HS-27A (cell line): ENCODE data around the gene CRADD.
A peak's percentile ranks its signal among the peaks of the same experiment; 100 is the strongest.

Experiments
- DNase-seq: peaks from one replicate; pipeline ENCODE4 v3.0.0-alpha.2; 2012; ENCODE audit warnings: low read depth, missing footprints

CRADD gene

GRCh38 chr12:93808169-93808899 lies 131.2 kb downstream of the CRADD start:
- DNase-seq = no peak

- no peak for DNase-seq
Observed at GRCh38 chr12:93812626-93813025, 135.5 kb downstream of the CRADD start.

DNA sequence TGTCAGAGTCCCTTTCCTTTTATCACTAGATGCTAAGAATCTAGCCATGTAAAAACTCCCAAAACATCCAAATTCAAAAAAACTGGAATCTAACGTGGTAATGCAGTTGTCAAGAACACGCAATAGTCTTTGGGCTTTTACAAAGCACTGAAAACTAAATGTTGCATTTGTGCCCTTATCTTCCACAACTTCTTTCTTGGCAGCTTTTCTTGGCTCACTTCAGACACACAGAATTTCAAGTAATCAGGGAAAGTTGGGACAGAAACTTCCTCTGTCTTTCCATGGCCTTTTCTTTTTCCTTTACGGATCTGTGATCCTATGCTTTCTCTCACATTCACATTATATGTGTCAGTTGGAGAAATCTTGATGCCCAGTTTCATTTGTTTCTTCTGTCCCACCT lies 136.0 kb downstream of the CRADD start:
- no peak for DNase-seq

- DNase-seq = no peak
Observed at GRCh38 chr12:93813972-93814821, 137.0 kb downstream of the CRADD start.

DNA sequence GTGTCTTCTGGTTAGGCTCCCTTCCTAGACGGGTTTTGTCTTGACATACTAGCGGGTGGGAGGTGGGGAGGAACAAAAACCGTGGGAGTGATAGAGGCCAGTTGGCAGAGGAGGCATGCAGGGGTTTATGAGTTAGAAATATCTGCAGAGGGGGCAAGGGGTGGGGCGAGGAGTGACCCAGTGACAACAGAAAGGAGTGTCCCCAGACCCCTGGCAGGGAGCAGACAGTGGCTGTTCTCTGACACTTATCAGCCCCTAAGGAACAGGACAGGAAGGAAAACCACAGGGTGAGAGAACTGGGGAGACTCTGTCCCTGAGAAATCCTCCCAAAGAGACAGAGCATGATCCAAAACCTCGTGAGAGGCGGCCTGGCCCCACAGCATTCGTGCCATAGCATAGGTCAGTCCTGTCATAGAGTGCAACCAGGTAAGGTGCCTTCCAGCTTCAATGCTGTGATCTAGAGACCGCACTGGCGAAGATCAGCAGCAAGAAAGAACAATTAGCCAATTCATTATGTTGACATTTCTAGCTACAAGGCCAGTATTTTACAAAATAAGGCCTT lies 141.4 kb downstream of the CRADD start:
- no peak for DNase-seq

DNA sequence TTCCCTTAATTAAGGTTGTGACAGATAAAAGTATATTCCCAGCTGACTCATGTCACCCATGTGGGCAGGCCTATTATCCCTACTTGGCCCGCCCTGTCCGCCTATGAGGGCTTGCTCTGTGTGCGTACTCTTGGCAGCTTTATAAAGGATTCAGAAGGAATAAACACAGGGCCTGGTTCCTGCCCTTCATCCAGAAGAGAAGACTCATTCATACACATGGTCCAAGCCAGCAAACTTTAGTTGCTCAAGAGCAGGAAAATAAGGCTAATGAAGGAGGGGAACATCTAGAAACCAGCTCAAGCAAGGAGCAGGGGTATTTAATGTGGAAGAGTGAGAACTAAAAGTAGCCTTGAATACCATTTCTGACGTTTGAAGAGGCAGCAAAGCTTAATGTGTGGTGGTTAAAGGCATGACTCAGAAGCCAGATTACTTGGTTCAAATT lies 141.9 kb downstream of the CRADD start:
- DNase-seq = no peak

DNA sequence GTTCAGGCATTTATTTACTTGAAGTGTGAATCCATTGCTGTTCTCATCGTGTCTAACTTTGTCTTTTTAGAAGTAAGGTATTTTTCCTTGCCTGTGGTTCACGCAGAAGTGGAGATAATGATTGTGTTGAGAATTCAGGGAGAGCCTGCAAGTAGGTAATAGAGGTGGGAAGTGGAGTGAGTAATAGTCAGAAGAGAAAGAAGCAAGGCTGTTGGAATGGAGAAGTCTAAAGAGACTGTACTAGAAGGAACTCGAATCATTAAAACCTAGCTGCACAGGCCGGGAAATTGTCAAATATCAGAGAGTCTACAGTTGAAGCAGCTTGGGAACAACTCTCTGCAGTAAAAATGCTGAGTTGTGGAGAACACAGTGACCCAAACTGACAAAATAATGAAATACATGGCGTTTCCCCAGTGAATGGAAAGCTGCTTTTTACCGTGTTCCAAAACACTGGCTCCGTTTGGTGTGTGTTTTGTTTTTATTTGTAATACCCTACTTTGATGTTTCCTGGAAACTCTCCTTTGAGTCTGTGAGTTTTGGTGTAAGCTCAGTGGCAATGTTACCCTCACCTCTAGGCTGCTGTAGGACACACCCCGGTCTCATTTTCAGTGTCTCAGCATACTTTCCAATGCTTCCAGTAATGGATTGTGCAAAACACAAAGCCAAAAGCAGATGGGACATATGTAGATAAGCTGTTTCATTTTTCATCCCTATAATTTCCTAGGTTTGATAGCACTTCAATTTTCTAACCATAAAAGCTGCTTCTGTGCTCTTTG lies 146.6 kb downstream of the CRADD start:
- no peak for DNase-seq

DNA sequence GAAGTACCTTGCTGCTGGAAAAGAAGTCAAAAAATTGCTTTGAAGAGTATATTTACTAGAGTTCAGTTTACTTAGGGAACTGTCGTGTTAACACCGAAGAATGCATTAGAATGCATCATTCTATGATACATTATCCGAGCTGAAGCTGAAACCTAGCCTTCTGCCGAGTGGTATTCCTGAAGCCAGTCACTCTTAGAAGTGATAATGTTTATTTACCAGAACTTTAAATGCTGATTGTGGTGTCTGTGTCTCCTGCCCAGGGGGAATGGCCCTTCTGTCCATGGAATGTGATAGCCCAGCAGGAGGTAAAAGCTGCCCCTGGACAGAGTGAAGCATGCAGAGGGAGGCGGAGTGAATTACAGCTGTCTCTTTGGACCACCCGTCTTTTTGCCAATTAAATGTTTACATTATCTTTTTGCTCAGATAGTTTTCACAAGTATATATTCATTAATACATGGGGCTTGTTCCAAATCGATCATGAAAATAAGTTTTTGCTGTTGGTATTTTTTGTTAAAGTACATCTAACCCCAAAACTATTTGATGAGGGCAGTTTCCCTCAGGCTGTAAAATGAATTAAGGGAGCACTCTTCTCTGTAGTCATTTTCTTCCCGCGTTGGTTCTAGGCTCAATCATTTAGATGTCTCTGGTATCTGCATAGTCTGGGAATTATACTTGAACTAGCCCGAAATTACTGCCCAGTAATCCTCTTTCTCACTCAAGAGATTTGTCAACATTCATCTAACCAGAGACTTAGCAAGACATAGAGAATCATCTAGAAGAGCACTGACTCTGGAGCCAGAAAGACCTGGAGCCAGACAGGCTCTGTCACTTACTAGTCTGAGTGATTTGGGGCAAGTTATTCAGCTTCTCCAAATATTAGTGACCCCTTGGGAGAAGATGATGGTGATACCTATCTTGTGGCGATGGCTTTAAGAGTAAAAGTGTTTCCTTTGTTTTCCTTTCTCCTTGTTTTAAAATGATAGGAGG lies 147.6 kb downstream of the CRADD start:
- DNase-seq = no peak

DNA sequence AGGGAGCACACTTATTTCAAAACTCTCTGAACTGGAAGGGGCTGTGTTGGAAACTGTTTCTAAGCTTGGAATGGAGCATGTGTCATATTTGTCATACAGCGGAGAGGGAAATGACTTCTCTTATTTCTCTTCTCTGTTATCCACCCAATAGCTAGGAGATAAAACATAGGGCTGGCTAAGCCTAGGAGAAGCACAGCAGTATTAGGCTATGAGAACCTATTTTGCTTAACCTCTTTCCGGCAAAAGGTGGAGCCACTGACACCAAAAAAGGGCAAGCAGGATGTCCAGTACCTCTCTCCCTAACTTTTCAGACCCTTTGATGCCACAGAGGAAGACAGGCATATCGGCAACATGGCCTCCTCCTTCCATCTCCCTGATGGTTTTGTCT lies 148.3 kb downstream of the CRADD start:
- no peak for DNase-seq

DNA sequence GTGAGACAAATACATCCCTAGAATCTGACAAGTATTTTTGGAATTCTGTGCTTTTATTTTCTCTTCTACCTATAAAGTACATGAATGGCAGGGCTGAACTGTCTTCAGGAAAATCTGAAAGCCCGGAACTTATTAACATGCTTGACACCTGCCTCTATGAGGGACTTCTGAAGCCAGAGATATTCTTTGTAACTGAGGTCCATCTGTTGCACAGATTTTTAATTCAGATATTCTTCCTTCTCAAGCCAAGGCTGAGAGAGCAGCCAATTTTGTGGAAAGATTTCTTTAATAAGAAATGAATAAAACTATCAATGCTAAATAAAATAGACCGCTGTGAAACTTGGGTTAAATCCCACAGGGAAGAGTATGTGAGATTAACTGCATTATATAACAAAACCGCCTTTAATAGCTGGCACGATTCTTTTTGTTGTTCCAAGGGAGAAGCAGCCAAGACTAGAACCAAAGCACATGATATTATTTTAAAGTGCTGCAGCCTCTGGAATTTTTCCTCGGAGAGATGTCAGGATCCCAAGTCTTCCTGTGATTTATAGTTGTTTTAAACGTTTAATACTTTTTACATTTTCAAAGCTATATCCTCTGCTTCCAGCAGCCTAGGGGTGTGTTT lies 148.9 kb downstream of the CRADD start:
- no peak for DNase-seq

DNA sequence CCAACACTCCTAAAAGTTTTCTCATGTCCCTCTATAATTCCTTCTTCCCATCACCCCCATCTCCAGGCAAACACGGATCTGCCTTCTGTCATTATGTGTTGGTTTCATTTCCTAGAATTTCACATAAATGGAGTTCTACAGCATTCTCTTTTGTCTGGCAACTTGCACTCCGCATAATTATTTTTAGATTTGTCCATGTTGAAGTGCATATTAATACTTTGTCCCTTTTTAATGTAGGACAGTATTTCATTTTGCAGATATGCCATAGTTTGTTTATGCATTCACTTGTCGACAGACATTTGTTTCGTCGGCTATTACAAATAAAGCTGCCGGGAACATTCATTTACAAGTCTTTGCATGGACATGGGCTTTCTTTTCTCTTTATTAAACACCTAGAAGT lies 150.0 kb downstream of the CRADD start:
- DNase-seq = no peak

DNA sequence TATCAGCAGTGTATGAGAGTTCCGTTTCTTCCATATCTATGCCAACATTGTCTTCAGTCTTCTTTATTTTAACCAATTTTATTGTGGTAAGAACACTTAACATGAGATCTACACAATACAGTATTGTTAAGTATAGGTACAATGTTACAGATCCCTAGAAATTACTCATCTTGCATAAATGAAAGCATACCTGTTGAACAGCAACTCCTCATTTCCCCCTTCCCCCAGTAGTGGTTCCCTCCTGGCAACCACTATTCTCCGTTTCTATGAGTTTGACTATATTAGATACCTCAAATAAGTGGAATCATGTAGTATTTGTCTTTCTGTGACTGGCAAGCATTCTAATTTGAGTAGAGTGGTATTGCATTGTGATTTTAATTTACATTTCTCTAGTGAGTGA lies 150.5 kb downstream of the CRADD start:
- no peak for DNase-seq

GRCh38 chr12:93829016-93829415 lies 151.8 kb downstream of the CRADD start:
- no peak for DNase-seq

DNA sequence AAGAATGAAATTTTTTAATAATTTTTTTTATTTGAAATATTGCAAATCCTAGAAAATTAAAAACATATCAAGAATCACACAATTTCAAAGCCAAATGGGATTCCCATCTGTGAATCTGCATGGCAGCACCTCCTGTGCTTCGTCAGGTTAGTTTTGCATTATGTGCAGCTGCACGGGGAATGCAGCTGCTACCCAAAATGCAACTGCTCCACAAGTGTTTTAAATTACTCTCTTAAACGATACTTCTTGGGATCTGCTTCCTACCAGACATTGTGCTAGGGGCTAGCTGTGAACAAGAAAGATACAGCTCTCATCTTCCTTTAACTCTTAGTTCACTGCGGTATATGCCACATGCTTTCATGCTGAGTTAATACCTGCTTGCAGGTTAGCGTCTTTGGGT lies 154.2 kb downstream of the CRADD start:
- DNase-seq = no peak

DNA sequence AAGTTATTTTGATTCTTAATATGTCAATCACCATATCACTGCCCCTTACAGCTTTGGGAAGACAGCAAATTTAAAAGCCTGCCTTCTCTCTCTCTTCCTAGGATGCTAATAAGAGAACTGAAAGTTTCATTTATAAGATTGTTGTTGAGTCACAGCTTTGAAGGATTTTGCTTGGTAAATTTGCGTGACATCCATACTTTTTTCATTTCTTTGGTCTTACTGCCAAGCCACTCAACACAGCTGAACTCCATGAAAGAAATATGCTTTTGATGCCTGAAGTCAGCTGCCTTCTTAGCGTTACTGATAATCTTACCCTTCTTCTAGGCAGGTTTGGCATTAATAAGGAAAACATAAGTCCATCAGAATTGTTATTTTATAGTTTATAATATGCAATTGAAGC lies 155.0 kb downstream of the CRADD start:
- no peak for DNase-seq

GRCh38 chr12:93833946-93834345 lies 156.8 kb downstream of the CRADD start:
- no peak for DNase-seq

- peak; percentile 3 for DNase-seq
Observed at GRCh38 chr12:93836620-93837260, 159.6 kb downstream of the CRADD start.

DNA sequence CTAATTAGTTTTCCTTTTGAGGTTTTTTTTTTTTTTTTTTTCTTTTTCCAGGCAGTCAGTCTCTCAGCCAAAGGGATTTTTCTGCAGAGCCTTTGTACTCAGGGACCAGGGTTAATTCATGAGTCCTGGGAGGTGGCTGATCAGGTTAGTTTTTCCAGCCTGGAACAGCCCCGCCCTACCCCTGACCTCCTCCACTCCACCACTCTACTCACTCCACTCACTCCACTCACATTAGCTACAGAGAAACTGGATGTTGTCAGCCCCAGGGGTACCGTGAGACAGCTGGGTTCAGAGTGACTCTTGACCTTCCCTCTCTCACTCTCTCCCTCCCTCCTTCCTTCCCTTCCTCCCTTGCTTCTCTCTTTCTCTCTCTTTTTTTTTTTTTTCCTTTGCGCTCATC lies 161.0 kb downstream of the CRADD start:
- no peak for DNase-seq

DNA sequence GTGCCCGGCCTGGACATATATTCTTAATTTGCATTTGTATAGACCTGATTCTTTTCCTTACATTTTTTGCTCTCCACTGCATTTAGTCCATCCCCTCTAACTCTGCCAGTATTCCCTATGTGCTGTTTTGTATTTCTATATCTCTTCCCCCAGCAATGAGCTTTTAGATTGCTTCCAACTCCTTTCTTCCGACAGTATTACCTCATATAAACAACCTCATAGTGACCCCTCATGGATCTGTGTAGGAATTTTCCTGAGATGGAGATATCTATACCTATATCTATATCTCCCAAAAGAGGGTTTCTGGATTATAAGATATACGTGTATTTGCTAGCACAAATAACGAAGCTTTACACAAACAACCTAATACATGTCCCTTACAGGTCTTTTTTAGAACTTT lies 161.9 kb downstream of the CRADD start:
- DNase-seq = no peak

DNA sequence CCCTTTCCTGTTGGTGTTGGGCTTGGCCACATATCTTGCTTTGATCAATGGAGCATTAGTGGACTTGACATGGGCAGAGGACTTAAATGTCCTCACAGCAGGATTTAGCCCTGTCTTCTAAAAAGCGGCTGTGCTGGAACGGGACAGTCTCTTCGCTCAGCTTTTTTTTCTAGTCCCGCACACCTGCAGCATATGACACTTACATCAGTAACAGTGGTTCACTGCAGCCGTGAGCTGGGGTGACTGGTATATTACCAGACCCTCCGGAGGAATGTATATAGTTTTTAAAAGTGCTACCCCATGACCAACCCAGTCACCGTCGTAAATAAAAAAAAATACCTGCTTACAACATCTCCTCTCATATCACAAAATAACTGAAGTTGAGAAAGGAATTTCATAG lies 164.5 kb downstream of the CRADD start:
- DNase-seq = no peak
